ENCODE results near the gene SSH2.

The SSH2 gene

GRCh38 chr17:29838961-29839360 lies 91.1 kb downstream of the SSH2 start:
- no peak for DNase-seq (ENCODE audit: low read depth in 2 of 3, low spot score in 1 of 3)

DNA sequence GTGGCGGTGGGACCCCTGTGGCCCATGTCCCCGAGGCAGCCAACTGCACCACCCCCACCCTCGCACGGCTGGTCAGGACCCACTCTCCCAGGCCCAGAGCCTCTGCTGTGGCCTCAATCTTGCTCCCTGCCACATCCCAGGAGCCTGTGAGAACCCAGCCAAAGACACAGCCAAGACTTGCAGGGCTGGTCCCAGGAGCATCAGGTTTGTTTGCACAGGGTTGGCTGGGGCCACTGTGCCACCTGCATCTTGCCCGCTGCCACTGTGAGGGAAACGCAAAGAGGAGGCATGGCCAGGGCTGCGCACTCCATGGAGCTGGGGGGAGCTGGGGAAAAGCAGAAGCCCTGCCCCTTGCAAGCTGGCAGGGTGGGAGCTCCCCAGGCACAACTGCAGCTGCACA lies 92.5 kb downstream of the SSH2 start:
- no peak for DNase-seq (ENCODE audit: low read depth in 2 of 3, low spot score in 1 of 3)

- no peak for DNase-seq (ENCODE audit: low read depth in 2 of 3, low spot score in 1 of 3)
These were observed 93.4 kb downstream of the SSH2 start for GRCh38 chr17:29836643-29837042.

GRCh38 chr17:29835435-29836351 lies 94.3 kb downstream of the SSH2 start:
- DNase-seq (ENCODE audit: low read depth in 2 of 3, low spot score in 1 of 3) = no peak

DNA sequence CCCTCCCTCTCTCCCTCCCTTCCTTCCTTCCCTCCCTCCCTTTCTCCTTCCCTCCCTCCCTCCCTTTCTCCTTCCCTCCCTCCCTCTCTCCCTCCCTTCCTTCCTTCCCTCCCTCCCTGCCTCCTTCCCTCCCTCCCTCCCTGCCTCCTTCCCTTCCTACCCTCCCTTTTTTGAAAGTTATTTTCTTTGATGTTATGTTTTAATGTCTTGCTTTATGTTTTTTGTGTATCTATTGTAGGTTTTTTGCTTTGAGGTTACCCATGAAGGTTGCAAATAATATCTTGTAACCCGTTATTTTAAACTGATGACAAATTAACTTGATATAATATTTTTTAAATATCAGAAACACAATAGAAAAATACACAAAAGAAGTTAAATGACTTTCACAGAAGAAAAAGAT lies 96.2 kb downstream of the SSH2 start:
- DNase-seq (ENCODE audit: low read depth in 2 of 3, low spot score in 1 of 3) = no peak

DNA sequence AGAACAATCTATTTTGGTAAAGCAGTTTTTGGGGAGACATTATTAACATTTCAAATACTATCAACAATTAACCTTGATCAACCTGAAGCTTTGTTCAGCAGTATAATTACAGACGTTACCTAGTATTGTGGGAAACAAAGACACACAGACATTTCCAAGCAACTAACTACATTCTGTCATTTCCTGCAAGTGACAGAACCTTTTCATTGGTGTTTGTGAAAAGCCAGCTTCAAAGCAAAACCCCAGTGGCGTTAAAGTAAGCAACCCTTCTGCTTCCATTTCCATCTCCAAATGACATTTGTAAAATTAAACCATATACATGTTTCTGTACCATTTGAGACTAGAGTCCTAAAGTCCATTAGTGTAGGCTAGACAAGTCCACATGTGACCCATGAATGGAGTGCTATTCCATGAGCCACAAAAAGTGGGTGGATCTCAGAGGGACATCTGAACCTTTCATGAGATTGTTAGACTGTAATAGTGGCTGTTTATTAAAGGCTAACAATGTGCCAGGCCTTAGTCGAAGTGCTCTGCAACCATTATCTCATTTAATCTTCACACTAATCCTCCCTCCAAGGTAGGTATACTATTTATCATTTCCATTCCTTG lies 101.2 kb downstream of the SSH2 start:
- DNase-seq (ENCODE audit: low read depth in 2 of 3, low spot score in 1 of 3) = no peak

GRCh38 chr17:29827179-29827578 lies 102.8 kb downstream of the SSH2 start:
- DNase-seq (ENCODE audit: low read depth in 2 of 3, low spot score in 1 of 3) = no peak

GRCh38 chr17:29826114-29826692 lies 103.8 kb downstream of the SSH2 start:
- DNase-seq (ENCODE audit: low read depth in 2 of 3, low spot score in 1 of 3) = no peak

DNA sequence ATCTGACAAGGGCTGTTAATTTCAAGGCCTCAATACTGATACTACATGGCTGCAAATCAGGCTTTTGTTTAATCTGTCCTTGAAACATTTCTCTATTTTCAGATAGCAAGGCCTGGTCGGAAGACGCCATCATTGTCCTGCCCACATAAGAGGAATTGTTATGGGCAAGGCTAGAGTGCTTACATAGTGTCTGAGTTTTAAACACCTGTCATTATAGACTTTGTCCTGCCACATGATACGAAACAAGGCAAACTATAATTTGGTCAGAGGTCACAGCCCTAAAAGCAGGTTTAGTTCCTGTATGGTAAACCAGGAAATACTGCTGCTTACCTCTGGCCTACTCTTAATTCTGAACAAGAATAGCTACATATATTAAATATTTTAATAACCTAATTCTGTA lies 104.4 kb downstream of the SSH2 start:
- DNase-seq (ENCODE audit: low read depth in 2 of 3, low spot score in 1 of 3) = no peak

- no peak for DNase-seq (ENCODE audit: low read depth in 2 of 3, low spot score in 1 of 3)
These were observed 108.1 kb downstream of the SSH2 start for GRCh38 chr17:29821897-29822296.

DNA sequence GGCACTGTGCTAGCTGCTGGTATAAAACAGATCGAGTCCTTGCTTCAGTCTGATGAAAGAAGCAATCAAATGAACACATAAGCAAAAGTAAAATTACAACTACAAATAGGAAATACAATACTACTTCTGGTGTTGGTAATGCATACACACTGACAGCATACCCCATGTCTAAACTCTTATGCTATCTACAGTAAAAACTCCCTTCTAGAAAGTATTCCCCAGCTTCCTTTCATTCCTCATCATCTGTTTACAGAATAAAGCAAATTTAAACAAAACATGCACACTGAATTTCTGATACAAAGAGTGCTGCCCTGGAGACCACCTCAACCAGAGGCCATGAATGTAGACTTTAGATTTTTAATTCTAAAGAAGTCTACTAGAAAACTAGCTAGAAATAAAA lies 109.6 kb downstream of the SSH2 start:
- DNase-seq (ENCODE audit: low read depth in 2 of 3, low spot score in 1 of 3) = no peak

- peak; percentile 51 to 74 (median 54) for DNase-seq (ENCODE audit: low read depth in 2 of 3, low spot score in 1 of 3)
These were observed 122.3 kb downstream of the SSH2 start for GRCh38 chr17:29807520-29808361.

DNA sequence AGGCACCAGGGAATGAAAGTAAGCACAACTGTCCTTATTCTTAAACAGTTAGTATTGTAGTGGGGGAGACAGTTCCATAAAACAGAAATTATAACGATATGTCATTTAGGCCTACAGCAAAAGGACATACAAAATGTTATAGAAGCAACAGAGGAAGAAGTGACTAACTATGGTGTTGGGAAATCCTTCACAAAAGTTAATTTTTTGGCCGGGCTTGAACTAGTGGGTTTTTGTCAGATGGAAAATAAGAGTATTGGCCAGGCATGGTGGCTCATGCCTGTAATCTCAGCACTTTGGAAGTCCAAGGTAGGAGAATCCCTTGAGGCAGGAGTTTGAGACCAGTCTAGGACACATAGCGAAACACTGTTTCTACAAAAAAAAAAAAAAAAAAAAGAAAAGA lies 127.8 kb downstream of the SSH2 start:
- DNase-seq (ENCODE audit: low read depth in 2 of 3, low spot score in 1 of 3) = no peak

DNA sequence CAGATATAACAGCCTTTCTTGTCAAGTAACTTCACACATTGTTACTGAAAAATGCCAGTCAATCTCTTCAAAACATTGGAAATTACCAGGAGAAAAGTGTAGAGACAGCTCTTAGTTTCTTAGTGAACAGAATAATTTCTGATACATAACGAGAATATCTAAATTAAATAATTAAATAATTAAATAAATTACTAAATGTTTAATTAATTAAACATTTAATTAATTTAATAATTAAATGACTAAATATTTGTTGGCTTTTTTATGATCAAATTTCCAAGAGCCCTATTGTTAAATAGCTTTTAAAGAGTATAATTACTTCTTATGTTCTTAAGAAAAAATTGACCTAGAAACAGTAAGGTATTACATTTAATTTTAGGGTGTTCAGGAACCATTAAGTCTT lies 129.6 kb downstream of the SSH2 start:
- DNase-seq (ENCODE audit: low read depth in 2 of 3, low spot score in 1 of 3) = no peak

DNA sequence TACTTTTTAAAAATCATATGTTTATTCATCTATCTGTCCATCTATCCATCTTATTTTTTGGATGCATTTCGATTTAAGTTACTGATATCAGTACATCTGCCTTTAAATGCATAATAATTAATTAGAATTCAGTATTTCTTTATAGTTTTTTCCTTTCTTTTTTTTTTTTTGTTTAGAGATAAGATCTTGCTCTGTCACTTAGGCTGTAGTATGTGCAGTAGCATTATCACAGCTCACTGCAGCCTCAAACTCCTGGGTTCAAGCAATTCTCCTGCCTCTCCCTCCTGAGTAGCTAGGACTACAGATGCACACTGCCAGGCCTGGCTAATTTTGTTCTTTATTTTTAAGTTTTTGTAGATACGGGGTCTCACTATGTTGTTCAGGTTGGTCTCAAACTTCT lies 133.4 kb downstream of the SSH2 start:
- DNase-seq (ENCODE audit: low read depth in 2 of 3, low spot score in 1 of 3) = no peak

GRCh38 chr17:29793501-29793900 lies 136.5 kb downstream of the SSH2 start:
- DNase-seq (ENCODE audit: low read depth in 2 of 3, low spot score in 1 of 3) = no peak

GRCh38 chr17:29791336-29792080 lies 138.5 kb downstream of the SSH2 start:
- DNase-seq (ENCODE audit: low read depth in 2 of 3, low spot score in 1 of 3) = no peak

GRCh38 chr17:29789196-29790170 lies 140.5 kb downstream of the SSH2 start:
- no peak for DNase-seq (ENCODE audit: low read depth in 2 of 3, low spot score in 1 of 3)

- no peak for DNase-seq (ENCODE audit: low read depth in 2 of 3, low spot score in 1 of 3)
These were observed 142.0 kb downstream of the SSH2 start for GRCh38 chr17:29787995-29788394.

- DNase-seq (ENCODE audit: low read depth in 2 of 3, low spot score in 1 of 3) = no peak
These were observed 147.1 kb downstream of the SSH2 start for GRCh38 chr17:29782917-29783316.

Data from stimulated activated CD4-positive, alpha-beta T cell treated with anti-CD3 and anti-CD28 coated beads, Interleukin-12 subunit alpha, Interleukin-12 subunit beta, amount 100 ng/mL, for 48 hours (primary cell).